Astrocyte (in vitro differentiated cells and primary cell): ENCODE measurements around the gene MATR3. TPM values are rescaled to one million over a fixed set of nuclear protein-coding genes. Genes with fewer than 3 reads are reported as not detected.

ENCODE experiments used
- DNase-seq: peaks from one replicate; pipeline ENCODE4 v3.0.0-alpha.2; 2010; ENCODE audit warnings: low read depth
- FAIRE-seq: peaks from 2 replicates; lab custom pipeline; 2011; peaks lifted over from hg19 to GRCh38; lab: Jason Lieb, UNC
- H2AFZ ChIP-seq: 2 replicates; pipeline ENCODE4 v1.6.0; 2012; ENCODE audit warnings: low read depth, low read length, inconsistent platforms
- H3K27ac ChIP-seq: 2 replicates; pipeline ENCODE4 v1.5.1; 2011; ENCODE audit warnings: low read depth, low read length, inconsistent platforms
- H3K27me3 ChIP-seq: 2 replicates; pipeline ENCODE4 v1.6.0; 2011; ENCODE audit warnings: low read length, inconsistent platforms; ENCODE audit not compliant: insufficient read depth
- H3K36me3 ChIP-seq: 2 replicates; pipeline ENCODE4 v1.5.1; 2011; ENCODE audit warnings: low read length, inconsistent platforms; ENCODE audit not compliant: insufficient read depth
- H3K4me1 ChIP-seq: 2 replicates; pipeline ENCODE4 v1.5.1; 2011; ENCODE audit warnings: low read length, inconsistent platforms; ENCODE audit not compliant: insufficient read depth
- H3K4me2 ChIP-seq: 2 replicates; pipeline ENCODE4 v1.6.0; 2012; ENCODE audit warnings: low read length, inconsistent platforms
- H3K4me3 ChIP-seq: 2 replicates; pipeline ENCODE4 v1.5.1; 2011; ENCODE audit warnings: low read depth, mild to moderate bottlenecking, low read length, inconsistent platforms; ENCODE audit not compliant: insufficient read depth
- H3K79me2 ChIP-seq: 2 replicates; pipeline ENCODE4 v1.6.0; 2012; ENCODE audit warnings: mild to moderate bottlenecking, low read length, inconsistent platforms; ENCODE audit not compliant: insufficient read depth
- H3K9ac ChIP-seq: 2 replicates; pipeline ENCODE4 v1.6.0; 2012; ENCODE audit warnings: mild to moderate bottlenecking, low read length, inconsistent platforms
- H3K9me3 ChIP-seq: 2 replicates; pipeline ENCODE4 v1.5.1; 2012; ENCODE audit warnings: low read depth, mild to moderate bottlenecking, low read length, inconsistent platforms; ENCODE audit not compliant: insufficient read depth
- H4K20me1 ChIP-seq: 2 replicates; pipeline ENCODE4 v1.6.0; 2012; ENCODE audit warnings: low read length, inconsistent platforms; ENCODE audit not compliant: insufficient read depth
- H3K27ac Mint-ChIP-seq: one replicate; pipeline ENCODE4 v1.8.0; 2021; ENCODE audit warnings: mild to moderate bottlenecking, mixed read lengths; ENCODE audit not compliant: unreplicated experiment
- H3K27me3 Mint-ChIP-seq: one replicate; pipeline ENCODE4 v1.8.0; 2021; ENCODE audit warnings: low read depth, mixed read lengths; ENCODE audit not compliant: unreplicated experiment
- H3K36me3 Mint-ChIP-seq: one replicate; pipeline ENCODE4 v1.8.0; 2021; ENCODE audit warnings: low read depth, mixed read lengths; ENCODE audit not compliant: unreplicated experiment
- H3K4me1 Mint-ChIP-seq: one replicate; pipeline ENCODE4 v1.8.0; 2021; ENCODE audit warnings: low read depth, mixed read lengths; ENCODE audit not compliant: unreplicated experiment
- H3K4me3 Mint-ChIP-seq: one replicate; pipeline ENCODE4 v1.8.0; 2021; ENCODE audit warnings: mild to moderate bottlenecking, moderate library complexity, mixed read lengths; ENCODE audit not compliant: unreplicated experiment
- H3K9me3 Mint-ChIP-seq: one replicate; pipeline ENCODE4 v1.8.0; 2021; ENCODE audit warnings: mild to moderate bottlenecking, mixed read lengths; ENCODE audit not compliant: unreplicated experiment
- CTCF ChIP-seq: IDR thresholded peaks from 2 replicates; pipeline ENCODE4 v1.5.1; 2011; ENCODE audit warnings: low read depth, mild to moderate bottlenecking, inconsistent platforms, low read length, moderate library complexity; ENCODE audit not compliant: insufficient read depth
- EZH2 ChIP-seq: IDR thresholded peaks from 2 replicates; pipeline ENCODE4 v1.6.1; 2012; ENCODE audit warnings: mild to moderate bottlenecking, low read length, inconsistent platforms; ENCODE audit not compliant: insufficient read depth
- total RNA-seq: library from RNA; stranded (reverse); gene quantifications from 2 replicates; pipeline ENCODE4 v1.2.1, GENCODE V29; 2021

The MATR3 gene
- total RNA-seq, 1 donor from 2014 or later = 126 TPM

GRCh38 chr5:139335811-139336210, 42.3 kb downstream of the MATR3 start:
- H3K27me3 Mint-ChIP-seq = no peaks in the 10 kb centered on the region
- peaks cover 43% of the 10 kb centered on the region for H4K20me1 ChIP-seq
- FAIRE-seq = no peak
- H3K79me2 ChIP-seq = peaks cover 8% of the 10 kb centered on the region
- H3K9ac ChIP-seq = no peak overlapping the region
- no peak overlapping the region for H3K27ac ChIP-seq
- no peak overlapping the region for H3K4me3 ChIP-seq
- H3K4me3 Mint-ChIP-seq = no peak overlapping the region
- H3K4me1 ChIP-seq = no peaks in the 10 kb centered on the region
- no peak overlapping the region for H3K4me2 ChIP-seq
- no peaks in the 10 kb centered on the region for H3K36me3 Mint-ChIP-seq
- peaks cover 16% of the 10 kb centered on the region for H3K36me3 ChIP-seq
- DNase-seq = no peak
- peak overlapping the region; percentile 26 for H3K27ac Mint-ChIP-seq
- H3K9me3 ChIP-seq = no peaks in the 10 kb centered on the region
- H3K27me3 ChIP-seq = no peaks in the 10 kb centered on the region
- H3K9me3 Mint-ChIP-seq = no peaks in the 10 kb centered on the region
- H2AFZ ChIP-seq = no peak overlapping the region
- TF ChIP-seq EZH2 (no peak), CTCF (no peak)
- peaks cover 3% of the 10 kb centered on the region for H3K4me1 Mint-ChIP-seq

- H3K4me2 ChIP-seq = no peak overlapping the region
- FAIRE-seq (no peak), DNase-seq (no peak)
- no peak overlapping the region for H2AFZ ChIP-seq
- Mint-ChIP-seq H3K27ac (no peak overlapping the region), H3K4me3 (no peak overlapping the region), H3K36me3 (peaks cover 4% of the 10 kb centered on the region), H3K27me3 (no peaks in the 10 kb centered on the region), H3K9me3 (no peaks in the 10 kb centered on the region), H3K4me1 (peaks cover 17% of the 10 kb centered on the region)
- no peaks in the 10 kb centered on the region for H3K36me3 ChIP-seq
- no peak overlapping the region for H3K4me3 ChIP-seq
- TF ChIP-seq EZH2 = no peak
- TF ChIP-seq CTCF = no peak
- H3K27me3 ChIP-seq = no peaks in the 10 kb centered on the region
- H4K20me1 ChIP-seq = peaks cover 43% of the 10 kb centered on the region
- H3K4me1 ChIP-seq = peaks cover 14% of the 10 kb centered on the region
- H3K9me3 ChIP-seq = no peaks in the 10 kb centered on the region
- no peak overlapping the region for H3K27ac ChIP-seq
- H3K79me2 ChIP-seq = peaks cover 33% of the 10 kb centered on the region
- no peak overlapping the region for H3K9ac ChIP-seq
Observed at GRCh38 chr5:139340051-139340450, 46.5 kb downstream of the MATR3 start.

GRCh38 chr5:139341187-139341688, 47.7 kb downstream of the MATR3 start:
- Histone ChIP-seq H3K36me3 (no peaks in the 10 kb centered on the region), H2AFZ (no peak overlapping the region), H4K20me1 (peaks cover 47% of the 10 kb centered on the region), H3K27me3 (no peaks in the 10 kb centered on the region), H3K79me2 (peaks cover 45% of the 10 kb centered on the region), H3K9ac (peak overlapping the region; percentile 100), H3K27ac (no peak overlapping the region), H3K4me3 (peak overlapping the region; percentile 98), H3K4me1 (peaks cover 14% of the 10 kb centered on the region), H3K9me3 (no peaks in the 10 kb centered on the region), H3K4me2 (peak overlapping the region; percentile 85)
- H3K27ac Mint-ChIP-seq = peak overlapping the region; percentile 100
- TF ChIP-seq EZH2 = no peak
- no peak for TF ChIP-seq CTCF
- H3K4me3 Mint-ChIP-seq = peak overlapping the region; percentile 99
- H3K9me3 Mint-ChIP-seq = no peaks in the 10 kb centered on the region
- FAIRE-seq (no peak), DNase-seq (no peak)
- no peaks in the 10 kb centered on the region for H3K27me3 Mint-ChIP-seq
- H3K36me3 Mint-ChIP-seq = peaks cover 8% of the 10 kb centered on the region
- H3K4me1 Mint-ChIP-seq = peaks cover 17% of the 10 kb centered on the region
